SK-N-SH (cell line): Measurements from ENCODE around the gene RCBTB2. TPM values are rescaled to one million over a fixed set of nuclear protein-coding genes. Genes with fewer than 3 reads are reported as not detected.

ENCODE experiments used
- CTCF ChIA-PET: fragments of 300-600, 350-600 bp; formaldehyde crosslinking; extraction: SDS; loops from one replicate; lab custom pipeline; 2021; lab: Yijun Ruan, JAX
- POLR2A ChIA-PET: fragments of 350-600 bp; sonication (Branson Sonifier 250); formaldehyde crosslinking; extraction: SDS; loops from one replicate; lab custom pipeline; 2020; ENCODE audit warnings: antibody characterized with exemption, inconsistent platforms; lab: Yijun Ruan, JAX
- DNase-seq: peaks from one replicate; pipeline ENCODE4 v3.0.0; 2012
- H2AFZ ChIP-seq: fragments of 200-600 bp; sonication (generic); 2 replicates; pipeline ENCODE4 v1.8.1; 2016; ENCODE audit warnings: antibody characterized with exemption, mild to moderate bottlenecking, low read depth
- H3F3A ChIP-seq: fragments of 200-600 bp; sonication (generic); replicated peaks from 2 replicates; pipeline ENCODE3; 2016; ENCODE audit warnings: antibody characterized with exemption, mild to moderate bottlenecking; ENCODE audit not compliant: insufficient read depth
- H3K27ac ChIP-seq, 2 experiments: fragments of 200-500 bp in 1 of 2; fragments of 200-600 bp in 1 of 2; sonication (Bioruptor generic) in 1 of 2; sonication (generic), shearing (Covaris generic) in 1 of 2; 2 replicates each; pipeline versions ENCODE4 v1.5.1 to v1.6.1; 2014 to 2016; ENCODE audit warnings: low read depth in 2 of 2, inconsistent platforms in 1 of 2, low read length in 1 of 2, mild to moderate bottlenecking in 1 of 2, mixed read lengths in 1 of 2
- H3K27me3 ChIP-seq: fragments of 200-600 bp; sonication (generic), shearing (Covaris generic); 2 replicates; pipeline ENCODE4 v1.6.1; 2016; ENCODE audit warnings: mixed run types; ENCODE audit not compliant: insufficient read depth
- H3K36me3 ChIP-seq, 2 experiments: fragments of 200-500 bp in 1 of 2; fragments of 200-600 bp in 1 of 2; sonication (Bioruptor generic) in 1 of 2; sonication (generic) in 1 of 2; replicated peaks in 1 of 2; 2 replicates each; pipeline versions ENCODE3 to v1.5.1; 2014 to 2016; ENCODE audit warnings: low read length in 1 of 2, mild to moderate bottlenecking in 1 of 2; ENCODE audit not compliant: insufficient read depth in 2 of 2, control insufficient read depth in 1 of 2
- H3K4me1 ChIP-seq, 2 experiments: fragments of 200-500 bp in 1 of 2; fragments of 200-600 bp in 1 of 2; sonication (Bioruptor generic) in 1 of 2; sonication (generic), shearing (Covaris generic) in 1 of 2; 2 replicates each; pipeline versions ENCODE4 v1.5.1 to v1.6.1; 2014 to 2016; ENCODE audit warnings: low read depth in 1 of 2, low read length in 1 of 2, mixed run types in 1 of 2; ENCODE audit not compliant: insufficient read depth in 2 of 2, control insufficient read depth in 1 of 2
- H3K4me2 ChIP-seq: fragments of 200-600 bp; sonication (generic), shearing (Covaris generic); 2 replicates; pipeline ENCODE4 v1.6.1; 2017; ENCODE audit warnings: mixed run types
- H3K4me3 ChIP-seq, 2 experiments: fragments of 200-500 bp in 1 of 2; fragments of 200-600 bp in 1 of 2; sonication (Bioruptor generic) in 1 of 2; sonication (generic), shearing (Covaris generic) in 1 of 2; 2 replicates each; pipeline versions ENCODE4 v1.5.1 to v1.8.1; 2014 to 2016; ENCODE audit warnings: low read depth in 2 of 2, inconsistent platforms in 1 of 2, low read length in 1 of 2, mild to moderate bottlenecking in 1 of 2, mixed read lengths in 1 of 2, moderate library complexity in 1 of 2
- H3K79me2 ChIP-seq: fragments of 200-600 bp; sonication (generic); 2 replicates; pipeline ENCODE4 v1.8.1; 2017; ENCODE audit warnings: mild to moderate bottlenecking; ENCODE audit not compliant: insufficient read depth
- H3K9ac ChIP-seq: fragments of 200-600 bp; sonication (generic); 2 replicates; pipeline ENCODE4 v1.6.1; 2017; ENCODE audit warnings: mixed run types
- H3K9me2 ChIP-seq: fragments of 200-600 bp; sonication (generic); 2 replicates; pipeline ENCODE4 v1.6.1; 2017; ENCODE audit warnings: mixed run types
- H3K9me3 ChIP-seq: fragments of 200-600 bp; sonication (generic); 2 replicates; pipeline ENCODE4 v1.6.1; 2017; ENCODE audit warnings: mixed run types, mild to moderate bottlenecking, moderate library complexity
- H4K20me1 ChIP-seq: fragments of 200-600 bp; sonication (generic); 2 replicates; pipeline ENCODE4 v1.6.1; 2017; ENCODE audit warnings: mild to moderate bottlenecking, mixed run types; ENCODE audit not compliant: insufficient read depth
- CHD2 ChIP-seq: fragments of 150-350 bp; IDR thresholded peaks from 2 replicates; pipeline ENCODE4 v1.6.1; 2018; ENCODE audit warnings: low read length; ENCODE audit not compliant: partially characterized antibody
- CTCF ChIP-seq: fragments of 200-600 bp; sonication (generic); IDR thresholded peaks from 2 replicates; pipeline ENCODE4 v1.6.1; 2017; ENCODE audit warnings: antibody characterized with exemption, mild to moderate bottlenecking, moderate library complexity
- ELF1 ChIP-seq: IDR thresholded peaks from 2 replicates; pipeline ENCODE4 v1.4.0; 2012
- EP300 ChIP-seq, 2 experiments: IDR thresholded peaks; 2 replicates each; pipeline versions ENCODE4 v1.4.0 to v1.6.1; 2012; ENCODE audit warnings: borderline replicate concordance in 1 of 2, low read depth in 1 of 2, low read length in 1 of 2
- FOSL2 ChIP-seq: IDR thresholded peaks from 2 replicates; pipeline ENCODE4 v1.4.0; 2012; ENCODE audit warnings: low read depth, mild to moderate bottlenecking, moderate library complexity, borderline replicate concordance
- FOXM1 ChIP-seq: IDR thresholded peaks from 2 replicates; pipeline ENCODE4 v1.4.0; 2012; ENCODE audit warnings: low read depth, mild to moderate bottlenecking
- GATA2 ChIP-seq: sonication (generic); formaldehyde crosslinking; IDR thresholded peaks from 2 replicates; pipeline ENCODE4 v1.5.0; 2020; ENCODE audit warnings: mild to moderate bottlenecking, missing genetic modification reagents
- IRF3 ChIP-seq: fragments of 150-350 bp; IDR thresholded peaks from 2 replicates; pipeline ENCODE4 v1.6.1; 2016; ENCODE audit warnings: mild to moderate bottlenecking, low read depth, low read length
- MEF2A ChIP-seq: IDR thresholded peaks from 2 replicates; pipeline ENCODE4 v1.4.0; 2012; ENCODE audit warnings: low read depth, borderline replicate concordance
- MXI1 ChIP-seq: IDR thresholded peaks from 2 replicates; pipeline ENCODE4 v1.6.1; 2012; ENCODE audit warnings: mild to moderate bottlenecking, low read depth, low read length, improper control_type of control experiment
- NRF1 ChIP-seq: IDR thresholded peaks from 2 replicates; pipeline ENCODE4 v1.6.1; 2012; ENCODE audit warnings: low read depth, mild to moderate bottlenecking, low read length
- RAD21 ChIP-seq: IDR thresholded peaks from 2 replicates; pipeline ENCODE4 v1.6.1; 2012; ENCODE audit warnings: mild to moderate bottlenecking, low read length
- REST ChIP-seq: IDR thresholded peaks from 2 replicates; pipeline ENCODE4 v1.6.1; 2012; ENCODE audit warnings: mild to moderate bottlenecking, low read depth, low read length, moderate library complexity
- RFX5 ChIP-seq: IDR thresholded peaks from 2 replicates; pipeline ENCODE4 v1.6.1; 2012; ENCODE audit warnings: mild to moderate bottlenecking, improper control_type of control experiment, low read length
- SIN3A ChIP-seq: IDR thresholded peaks from 2 replicates; pipeline ENCODE4 v1.6.1; 2012; ENCODE audit warnings: low read depth, mild to moderate bottlenecking, low read length, moderate library complexity, borderline replicate concordance
- TAF1 ChIP-seq: IDR thresholded peaks from 2 replicates; pipeline ENCODE4 v1.6.1; 2012; ENCODE audit warnings: low read depth, mild to moderate bottlenecking, low read length, moderate library complexity, borderline replicate concordance
- TCF12 ChIP-seq: IDR thresholded peaks from 2 replicates; pipeline ENCODE4 v1.4.0; 2012
- WGBS: methylation state at CpG from one replicate; pipeline ENCODE4 v1.1.6; 2017; ENCODE audit warnings: low lambda C conversion rate; 5-methylcytosine and 5-hydroxymethylcytosine counted together
- polyA plus RNA-seq, 3 experiments: library from polyadenylated mRNA; depleted of rRNA; stranded (reverse); fragments of >200 nt; gene quantifications; 2 replicates each; pipeline ENCODE4 v1.2.3, GENCODE V29; 2012

RCBTB2 gene
- polyA plus RNA-seq, 1 of the 3 experiments (the other 2 are of a cell fraction), result 2.8 TPM

- Histone ChIP-seq H3K4me2 (no peak overlapping the region), H3K27me3 (no peaks in the 10 kb centered on the region), H3K9me2 (no peaks in the 10 kb centered on the region), H4K20me1 (no peaks in the 10 kb centered on the region), H3K36me3 (no peaks in the 10 kb centered on the region), H3F3A (no peaks in the 10 kb centered on the region), H3K4me1 (no peaks in the 10 kb centered on the region), H2AFZ (no peak overlapping the region), H3K79me2 (no peaks in the 10 kb centered on the region), H3K4me3 (no peak overlapping the region), H3K27ac (no peak overlapping the region), H3K9me3 (no peaks in the 10 kb centered on the region), H3K9ac (no peak overlapping the region)
- ChIA-PET CTCF (interaction anchor here (0.8 kb wide), 1 partner anchor 40 kb away, joined by 4 read pairs; no protein-coding TSS in a partner anchor), POLR2A (no interaction called here)
- no peak for DNase-seq
- no peak for TF ChIP-seq SIN3A
- TF ChIP-seq IRF3, result no peak
- TF ChIP-seq FOSL2, result no peak
- TF ChIP-seq MEF2A, result no peak
- TF ChIP-seq RAD21, result no peak
- TF ChIP-seq RFX5, result no peak
- no peak for TF ChIP-seq REST
- TF ChIP-seq CHD2, result no peak
These were observed 6.7 kb upstream of the RCBTB2 start for GRCh38 chr13:48539550-48539949.

GRCh38 chr13:48536621-48537250 lies 3.9 kb upstream of the RCBTB2 start:
- Histone ChIP-seq H3K4me3 (no peak overlapping the region), H3K9me2 (no peaks in the 10 kb centered on the region), H3K27me3 (no peaks in the 10 kb centered on the region), H3K36me3 (no peaks in the 10 kb centered on the region), H3K4me1 (peaks cover 0 to 10% of the 10 kb centered on the region in 2 experiments; a peak in 2 of 4 replicates), H3K4me2 (no peak overlapping the region), H3K9me3 (no peaks in the 10 kb centered on the region), H3K27ac (no peak overlapping the region), H4K20me1 (no peaks in the 10 kb centered on the region), H3K79me2 (no peaks in the 10 kb centered on the region), H3K9ac (no peak overlapping the region), H3F3A (no peaks in the 10 kb centered on the region), H2AFZ (no peak overlapping the region)
- POLR2A ChIA-PET, result no interaction called here
- 86% methylated on average over 5 of the region's 5 CpGs for whole genome bisulfite sequencing
- CTCF ChIA-PET, result no interaction called here
- DNase-seq, result no peak
- TF ChIP-seq RFX5, result no peak
- TF ChIP-seq TAF1, result no peak
- TF ChIP-seq CTCF, result no peak
- TF ChIP-seq TCF12, result no peak
- TF ChIP-seq EP300 (IDR thresholded peaks at IDR 0.05; ENCODE audit: borderline replicate concordance in 1 of 2, low read depth in 1 of 2, low read length in 1 of 2), result no peak
- no peak for TF ChIP-seq NRF1
- no peak for TF ChIP-seq REST
- TF ChIP-seq ELF1, result no peak
- TF ChIP-seq MXI1, result no peak
- TF ChIP-seq FOXM1, result no peak
- TF ChIP-seq GATA2 (CRISPR knock-in tag), result no peak
